Common myeloid progenitor, CD34-positive (primary cell): ENCODE data around the gene FOXO1.

ENCODE experiments used
- CTCF ChIA-PET: fragments of 350-600 bp; sonication (Branson Sonifier 250); formaldehyde crosslinking; loops from one replicate; lab custom pipeline; 2021; ENCODE audit warnings: antibody characterized with exemption; lab: Charles Lee
- POLR2A ChIA-PET: fragments of 350-600 bp; sonication (Branson Sonifier 250); formaldehyde crosslinking; loops from one replicate; lab custom pipeline; 2021; ENCODE audit warnings: antibody characterized with exemption; lab: Charles Lee
- DNase-seq, 3 donors: peaks; one replicate each; pipeline versions ENCODE4 v3.0.0 to v3.0.0-alpha.2; 2013
- H3K27ac ChIP-seq, 2 experiments: 1 replicate in 1 of 2; 2 replicates in 1 of 2; pipeline ENCODE4 v1.7.0; 2013; ENCODE audit warnings: inconsistent platforms in 2 of 2, low read length in 2 of 2, mild to moderate bottlenecking in 2 of 2, low read depth in 1 of 2, moderate library complexity in 1 of 2; ENCODE audit not compliant: severe bottlenecking in 2 of 2, insufficient read depth in 1 of 2, poor library complexity in 1 of 2
- H3K27me3 ChIP-seq, 5 experiments: replicated peaks in 2 of 5; 1 replicate in 3 of 5; 2 replicates in 2 of 5; pipeline versions ENCODE4 v1.6.1 to v1.7.0; 2013; ENCODE audit warnings: low read length in 4 of 5, mild to moderate bottlenecking in 2 of 5, moderate library complexity in 2 of 5, inconsistent platforms in 1 of 5; ENCODE audit not compliant: insufficient read depth in 5 of 5, control insufficient read depth in 4 of 5
- H3K36me3 ChIP-seq, 4 experiments: 1 replicate in 2 of 4; 2 replicates in 2 of 4; pipeline versions ENCODE4 v1.6.1 to v1.7.0; 2013; ENCODE audit warnings: low read length in 3 of 4, control low read depth in 1 of 4, mild to moderate bottlenecking in 1 of 4; ENCODE audit not compliant: control insufficient read depth in 4 of 4, insufficient read depth in 4 of 4
- H3K4me1 ChIP-seq, 4 experiments: 1 replicate in 3 of 4; 2 replicates in 1 of 4; pipeline versions ENCODE4 v1.6.1 to v1.7.1; 2013; ENCODE audit warnings: low read length in 3 of 4, mild to moderate bottlenecking in 3 of 4, control low read depth in 1 of 4, inconsistent platforms in 1 of 4, moderate library complexity in 1 of 4; ENCODE audit not compliant: control insufficient read depth in 4 of 4, insufficient read depth in 4 of 4; ENCODE audit errors: control extremely low read depth in 1 of 4
- H3K4me3 ChIP-seq, 7 experiments: 1 replicate in 4 of 7; 2 replicates in 3 of 7; pipeline versions ENCODE4 v1.5.1 to v1.7.0; 2013; ENCODE audit warnings: mild to moderate bottlenecking in 7 of 7, low read length in 6 of 7, moderate library complexity in 6 of 7, inconsistent platforms in 2 of 7, low read depth in 2 of 7, control low read depth in 1 of 7; ENCODE audit not compliant: insufficient read depth in 4 of 7, control insufficient read depth in 1 of 7; ENCODE audit errors: extremely low read depth in 1 of 7
- H3K9me3 ChIP-seq, 5 experiments: 1 replicate in 4 of 5; 2 replicates in 1 of 5; pipeline versions ENCODE4 v1.6.1 to v1.7.1; 2013; ENCODE audit warnings: low read length in 4 of 5, mild to moderate bottlenecking in 2 of 5, inconsistent platforms in 1 of 5, low read depth in 1 of 5, moderate library complexity in 1 of 5; ENCODE audit not compliant: control insufficient read depth in 4 of 5, insufficient read depth in 2 of 5; ENCODE audit errors: control extremely low read depth in 1 of 5
- WGBS: methylation state at CpG from one replicate; pipeline ENCODE4 v1.1.5; 2013; ENCODE audit not compliant: insufficient coverage; 5-methylcytosine and 5-hydroxymethylcytosine counted together

FOXO1 gene

DNA sequence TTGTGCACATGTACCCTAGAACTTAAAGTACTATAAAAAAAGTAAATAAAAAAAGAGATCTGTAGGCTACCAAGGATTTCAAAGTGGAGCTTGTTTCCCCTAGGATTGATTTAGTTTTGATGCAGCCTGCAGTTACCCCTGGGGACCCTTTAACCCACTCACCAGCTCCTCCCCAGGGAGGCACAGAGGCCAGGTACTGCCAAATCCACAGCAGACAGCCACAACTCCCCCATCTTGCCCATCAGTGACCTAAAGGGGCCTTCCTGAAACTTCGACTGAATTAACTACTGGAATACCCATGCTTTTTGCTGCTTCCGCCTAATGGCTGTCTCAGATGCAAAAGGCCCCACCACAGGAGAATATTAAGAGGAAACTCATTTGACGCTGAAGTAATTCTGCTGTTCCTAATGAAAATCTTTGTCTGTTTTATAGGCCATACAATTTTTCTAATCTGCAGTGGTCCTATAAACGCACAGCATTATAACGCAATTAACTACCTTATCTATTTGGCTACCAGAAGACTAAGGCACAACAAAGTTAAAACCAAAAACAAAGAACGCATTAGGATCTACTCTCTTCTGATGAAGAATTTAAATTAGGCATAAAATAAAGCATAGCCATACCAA is 95.0 kb downstream of the FOXO1 start:
- peaks cover 0 to 27% (median 8%) of the 10 kb centered on the region in 4 experiments for H3K4me1 ChIP-seq
- POLR2A ChIA-PET = no interaction called here
- no peak overlapping the region for H3K4me3 ChIP-seq
- no peak overlapping the region for H3K27ac ChIP-seq
- no peaks in the 10 kb centered on the region for H3K27me3 ChIP-seq
- DNase-seq = no peak
- H3K36me3 ChIP-seq = no peaks in the 10 kb centered on the region
- 89% methylated on average over 3 of the region's 6 CpGs for WGBS
- H3K9me3 ChIP-seq = no peaks in the 10 kb centered on the region
- CTCF ChIA-PET = interaction anchor here (0.7 to 1.6 kb wide), 4 partner anchors 11 to 29 kb away, joined by 3 to 6 read pairs (median 3); no protein-coding TSS in a partner anchor

DNA sequence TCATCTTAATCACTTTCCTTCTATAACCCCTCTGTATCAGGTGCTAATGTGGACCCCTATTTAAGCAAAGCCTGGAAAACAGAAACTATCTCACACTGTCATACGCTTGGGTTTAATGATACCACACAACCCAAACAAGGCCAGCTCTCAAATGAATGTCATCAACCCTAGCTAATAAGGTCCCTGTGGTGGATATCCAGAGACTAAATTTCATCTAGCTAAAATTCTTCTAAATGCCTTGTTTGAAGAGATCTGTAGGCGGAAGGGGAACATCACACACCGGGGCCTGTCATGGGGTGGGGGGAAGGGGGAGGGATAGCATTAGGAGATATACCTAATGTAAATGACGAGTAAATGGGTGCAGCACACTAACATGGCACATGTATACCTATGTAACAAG is 95.5 kb downstream of the FOXO1 start:
- Histone ChIP-seq H3K36me3 (no peaks in the 10 kb centered on the region), H3K4me3 (no peak overlapping the region), H3K4me1 (peaks cover 0 to 23% (median 8%) of the 10 kb centered on the region in 4 experiments), H3K27ac (no peak overlapping the region), H3K27me3 (no peaks in the 10 kb centered on the region), H3K9me3 (no peaks in the 10 kb centered on the region)
- ChIA-PET CTCF (interaction anchor here (1.1 to 1.6 kb wide), 3 partner anchors 11 to 29 kb away, joined by 3 to 6 read pairs (median 3); no protein-coding TSS in a partner anchor), POLR2A (no interaction called here)
- no CpG with 5 or more reads among the region's 4 CpGs for WGBS
- DNase-seq = no peak

DNA sequence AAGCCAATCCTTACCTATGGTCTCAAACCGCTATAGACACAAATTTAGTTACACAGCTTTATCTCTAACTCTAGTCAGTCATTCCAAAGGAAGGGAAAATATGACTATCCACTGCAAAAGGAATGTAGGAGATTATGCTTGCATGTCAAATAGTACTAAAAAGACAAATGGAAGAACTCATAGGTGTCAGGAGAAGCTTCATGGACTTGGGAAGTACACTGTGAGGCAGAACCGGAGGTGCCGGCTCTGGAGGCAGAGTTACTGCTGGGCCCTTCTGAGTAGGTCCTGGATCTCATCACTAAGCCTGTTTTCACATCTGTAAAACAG is 97.5 kb downstream of the FOXO1 start:
- CTCF ChIA-PET = interaction anchor here (1.1 kb wide), 1 partner anchor 10 kb away, joined by 4 read pairs; no protein-coding TSS in a partner anchor
- Histone ChIP-seq H3K27ac (no peak overlapping the region), H3K4me3 (no peak overlapping the region), H3K27me3 (no peaks in the 10 kb centered on the region), H3K36me3 (no peaks in the 10 kb centered on the region), H3K9me3 (no peaks in the 10 kb centered on the region), H3K4me1 (peaks cover under 1 to 33% (median 13%) of the 10 kb centered on the region in 4 experiments)
- 50% methylated on average over 2 of the region's 3 CpGs for WGBS
- no peak for DNase-seq
- POLR2A ChIA-PET = no interaction called here

DNA sequence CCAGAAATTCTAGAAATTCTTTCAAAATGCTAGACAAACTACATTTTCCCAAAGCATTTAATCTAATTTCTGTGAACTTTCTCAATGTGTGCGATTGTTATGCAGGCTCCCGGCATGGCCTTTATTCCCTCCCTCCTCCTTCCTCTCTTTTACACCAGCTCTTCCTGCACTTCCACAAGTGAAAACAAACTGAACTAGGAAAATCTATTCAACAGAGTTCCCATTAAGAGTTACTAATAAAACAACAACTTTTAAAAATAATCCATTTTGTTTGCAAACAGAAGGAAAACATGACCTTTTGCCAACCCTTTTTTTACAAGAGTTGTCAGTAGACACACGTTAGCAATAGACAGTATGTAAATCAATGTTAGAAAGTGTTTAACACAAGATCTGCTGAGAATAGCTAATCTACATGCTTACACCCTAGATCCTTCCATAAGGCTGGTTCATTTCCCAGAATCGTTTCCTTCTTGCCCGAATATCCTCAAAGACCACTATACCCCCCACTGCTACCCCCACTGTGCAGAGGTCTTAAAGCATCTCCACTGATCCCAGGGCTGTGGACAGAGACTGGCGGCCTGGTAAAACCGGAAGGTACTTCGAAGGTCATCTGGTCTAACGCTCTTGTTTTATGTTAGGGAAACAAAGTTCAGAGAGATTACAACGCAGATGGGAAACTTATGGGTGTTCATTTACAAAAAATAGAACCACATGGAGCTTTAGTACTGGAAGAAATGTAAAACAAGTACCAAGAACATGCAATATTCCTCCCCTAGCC is 98.0 kb downstream of the FOXO1 start:
- ChIA-PET CTCF (interaction anchor here (1.1 kb wide), 1 partner anchor 9 kb away, joined by 4 read pairs; no protein-coding TSS in a partner anchor), POLR2A (no interaction called here)

DNA sequence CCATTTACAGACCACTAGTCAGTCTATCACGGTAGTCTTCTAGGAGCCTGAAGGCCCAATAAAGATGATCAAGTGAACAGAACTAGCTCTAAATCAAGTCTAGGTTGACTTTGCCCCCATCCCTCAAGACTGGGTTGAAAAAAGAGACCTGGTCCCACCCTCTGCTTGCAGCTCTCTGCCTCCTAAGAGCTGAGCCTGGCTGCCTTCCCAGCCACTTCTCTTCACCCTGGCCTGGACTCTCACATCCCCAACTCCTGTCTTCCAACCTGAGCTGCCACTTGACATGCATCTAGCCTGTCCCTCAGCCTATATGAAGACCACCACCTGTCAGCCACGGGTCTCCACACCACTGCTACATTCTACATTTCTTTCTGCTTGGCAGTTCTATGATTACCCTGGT is 99.6 kb downstream of the FOXO1 start:
- DNase-seq = no peak
- H3K27ac ChIP-seq = no peak overlapping the region
- H3K36me3 ChIP-seq = no peaks in the 10 kb centered on the region
- H3K4me1 ChIP-seq = peaks cover 9 to 39% (median 28%) of the 10 kb centered on the region in 4 experiments
- ChIA-PET CTCF (interaction anchor here (0.8 to 1.4 kb wide), 3 partner anchors 11 to 106 kb away, joined by 3 read pairs; no protein-coding TSS in a partner anchor), POLR2A (interaction anchor here (0.7 kb wide), 1 partner anchor 11 kb away, joined by 6 read pairs; no protein-coding TSS in a partner anchor)
- 100% methylated on average over 2 of the region's 2 CpGs for WGBS
- H3K4me3 ChIP-seq = no peak overlapping the region
- H3K27me3 ChIP-seq = no peaks in the 10 kb centered on the region
- H3K9me3 ChIP-seq = no peaks in the 10 kb centered on the region

More for the DNA sequence above, 98.0 kb downstream of the FOXO1 start:
- Histone ChIP-seq H3K4me3 (no peak overlapping the region), H3K36me3 (no peaks in the 10 kb centered on the region), H3K4me1 (peaks cover 3 to 34% (median 18%) of the 10 kb centered on the region in 4 experiments), H3K27ac (no peak overlapping the region), H3K9me3 (no peaks in the 10 kb centered on the region), H3K27me3 (no peaks in the 10 kb centered on the region)
- WGBS = 84% methylated on average over 6 of the region's 10 CpGs
- DNase-seq = no peak

DNA sequence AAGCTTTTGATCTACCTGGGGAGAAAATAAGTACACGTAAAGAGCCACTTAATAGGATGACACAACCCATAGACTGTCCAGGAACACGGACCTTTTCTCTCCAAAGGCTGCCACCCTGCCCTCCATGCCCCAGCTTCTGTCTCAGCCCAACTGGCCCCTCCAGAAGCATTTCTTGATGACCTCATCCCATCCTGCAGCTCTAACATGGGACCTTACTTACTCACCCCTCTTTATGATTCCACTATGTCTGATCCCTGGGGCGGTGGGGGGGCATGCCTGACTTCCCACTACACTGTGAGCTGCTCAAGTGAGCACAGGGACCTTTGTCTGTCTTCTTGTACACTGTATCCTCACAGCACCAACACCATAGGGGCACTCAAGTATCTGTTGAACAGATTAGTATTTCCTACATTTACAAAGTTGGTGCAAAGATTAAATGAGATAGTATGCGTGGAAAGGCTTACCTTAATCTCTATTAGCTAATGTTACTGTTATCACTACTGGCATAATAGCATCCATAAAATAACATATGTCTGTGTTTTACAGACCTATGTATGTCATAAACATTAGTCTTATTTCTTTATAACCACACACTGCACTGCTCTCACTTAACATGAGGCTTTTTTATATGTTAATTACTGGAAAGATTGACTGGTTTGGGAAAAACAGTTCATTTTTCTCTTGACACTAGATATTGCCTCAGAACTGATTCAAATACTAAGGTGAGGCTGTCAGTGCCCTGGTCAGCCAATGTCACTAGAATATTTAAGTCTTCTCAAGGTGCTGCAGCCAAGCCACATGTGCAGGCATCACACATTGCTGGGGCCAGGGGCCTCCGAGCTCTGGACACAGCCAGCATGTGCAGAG is 100.9 kb downstream of the FOXO1 start:
- DNase-seq = no peak
- Histone ChIP-seq H3K4me1 (peaks cover 9 to 37% (median 28%) of the 10 kb centered on the region in 4 experiments), H3K9me3 (no peaks in the 10 kb centered on the region), H3K4me3 (no peak overlapping the region), H3K27ac (no peak overlapping the region), H3K36me3 (peaks cover 0 to under 1% (median 0%) of the 10 kb centered on the region in 4 experiments), H3K27me3 (no peaks in the 10 kb centered on the region)
- CTCF ChIA-PET = interaction anchor here (1.2 to 2.2 kb wide), 7 partner anchors 9 to 102 kb away, joined by 3 to 9 read pairs (median 3); no protein-coding TSS in a partner anchor
- WGBS = 93% methylated on average over 4 of the region's 5 CpGs
- POLR2A ChIA-PET = interaction anchor here (1.0 to 1.2 kb wide), 2 partner anchors 47 to 86 kb away, joined by 3 to 5 read pairs; no protein-coding TSS in a partner anchor
